HEK293 (cell line): ENCODE results near the gene DYNLL2.

Experiments used
- CTCF ChIA-PET: fragments of 350-600 bp; formaldehyde crosslinking; extraction: SDS; loops from one replicate; lab custom pipeline; 2021; ENCODE audit warnings: antibody characterized with exemption; lab: Yijun Ruan, JAX
- POLR2A ChIA-PET: fragments of 300-600 bp; formaldehyde crosslinking; extraction: SDS; loops from one replicate; lab custom pipeline; 2020; ENCODE audit warnings: antibody characterized with exemption, inconsistent platforms; lab: Yijun Ruan, JAX
- H3K27ac ChIP-seq: fragments of 200-500 bp; sonication (Bioruptor generic); 2 replicates; pipeline ENCODE4 v1.5.1; 2014; ENCODE audit warnings: low read depth, low read length, control low read depth, inconsistent platforms; ENCODE audit errors: extremely low read depth
- H3K36me3 ChIP-seq, 2 experiments: fragments of 200-500 bp in 1 of 2; sonication (Bioruptor generic) in 1 of 2; 1 replicate in 1 of 2; 2 replicates in 1 of 2; pipeline ENCODE4 v1.5.1; 2014 to 2017; ENCODE audit warnings: inconsistent platforms in 2 of 2, low read length in 2 of 2; ENCODE audit not compliant: control insufficient read depth in 2 of 2, insufficient read depth in 1 of 2
- H3K4me1 ChIP-seq: fragments of 200-500 bp; sonication (Bioruptor generic); 2 replicates; pipeline ENCODE4 v1.5.1; 2014; ENCODE audit warnings: mild to moderate bottlenecking, low read length, inconsistent platforms; ENCODE audit not compliant: control insufficient read depth, insufficient read depth
- H3K4me3 ChIP-seq: 2 replicates; pipeline ENCODE4 v1.5.1; 2011; ENCODE audit warnings: low read depth, mild to moderate bottlenecking, control low read depth, low read length, moderate library complexity
- H3K9me3 ChIP-seq: fragments of 200-500 bp; sonication (Bioruptor generic); 2 replicates; pipeline ENCODE4 v1.5.1; 2014; ENCODE audit warnings: low read depth, low read length, inconsistent platforms; ENCODE audit not compliant: control insufficient read depth, insufficient read depth
- BCL11B ChIP-seq: fragments of 450-650 bp; formaldehyde crosslinking; IDR thresholded peaks from 2 replicates; pipeline ENCODE4 v1.5.1; 2016; ENCODE audit warnings: low read depth, missing biosample characterization, missing genetic modification characterization
- FEZF1 ChIP-seq: fragments of 450-650 bp; formaldehyde crosslinking; IDR thresholded peaks from 2 replicates; pipeline ENCODE4 v1.5.1; 2016; ENCODE audit warnings: missing biosample characterization, missing genetic modification characterization
- GLIS1 ChIP-seq: fragments of 450-650 bp; formaldehyde crosslinking; IDR thresholded peaks from 2 replicates; pipeline ENCODE4 v1.5.1; 2016; ENCODE audit warnings: missing biosample characterization, missing genetic modification characterization
- HOXC10 ChIP-seq: sonication (generic); formaldehyde crosslinking; IDR thresholded peaks from 2 replicates; pipeline ENCODE4 v1.8.1; 2023; ENCODE audit warnings: mild to moderate bottlenecking, missing genetic modification reagents
- HOXD13 ChIP-seq: sonication (generic); formaldehyde crosslinking; IDR thresholded peaks from 2 replicates; pipeline ENCODE4 v1.8.0; 2022; ENCODE audit warnings: missing genetic modification reagents, borderline replicate concordance
- MEIS1 ChIP-seq: sonication (generic); formaldehyde crosslinking; IDR thresholded peaks from 2 replicates; pipeline ENCODE4 v1.8.1; 2022; ENCODE audit warnings: missing genetic modification reagents, mild to moderate bottlenecking, borderline replicate concordance
- PRDM10 ChIP-seq: fragments of 450-650 bp; formaldehyde crosslinking; IDR thresholded peaks from 2 replicates; pipeline ENCODE4 v1.5.1; 2016; ENCODE audit warnings: missing biosample characterization, missing genetic modification characterization
- REPIN1 ChIP-seq: fragments of 450-650 bp; formaldehyde crosslinking; IDR thresholded peaks from 2 replicates; pipeline ENCODE4 v1.5.1; 2017; ENCODE audit warnings: missing biosample characterization, missing genetic modification characterization, low read depth
- SP3 ChIP-seq: fragments of 450-650 bp; formaldehyde crosslinking; IDR thresholded peaks from 2 replicates; pipeline ENCODE4 v1.5.1; 2016; ENCODE audit warnings: missing biosample characterization, missing genetic modification characterization
- ZBTB10 ChIP-seq: fragments of 450-650 bp; formaldehyde crosslinking; IDR thresholded peaks from 2 replicates; pipeline ENCODE4 v1.5.1; 2016; ENCODE audit warnings: missing biosample characterization, missing genetic modification characterization
- ZFP3 ChIP-seq: fragments of 450-650 bp; formaldehyde crosslinking; IDR thresholded peaks from 2 replicates; pipeline ENCODE4 v1.5.1; 2016; ENCODE audit warnings: low read depth, missing biosample characterization, missing genetic modification characterization
- ZFP37 ChIP-seq: fragments of 450-650 bp; formaldehyde crosslinking; IDR thresholded peaks from 2 replicates; pipeline ENCODE4 v1.5.1; 2016; ENCODE audit warnings: missing biosample characterization, missing genetic modification characterization
- ZNF112 ChIP-seq: fragments of 450-650 bp; formaldehyde crosslinking; IDR thresholded peaks from 2 replicates; pipeline ENCODE4 v1.5.0; 2017; ENCODE audit warnings: missing biosample characterization, missing genetic modification characterization
- ZNF155 ChIP-seq: fragments of 450-650 bp; formaldehyde crosslinking; IDR thresholded peaks from 2 replicates; pipeline ENCODE4 v1.5.1; 2016; ENCODE audit warnings: missing biosample characterization, missing genetic modification characterization
- ZNF211 ChIP-seq: fragments of 450-650 bp; formaldehyde crosslinking; IDR thresholded peaks from 2 replicates; pipeline ENCODE4 v1.5.1; 2016; ENCODE audit warnings: low read depth, missing biosample characterization, missing genetic modification characterization
- ZNF214 ChIP-seq: fragments of 450-650 bp; formaldehyde crosslinking; IDR thresholded peaks from 2 replicates; pipeline ENCODE4 v1.5.1; 2017; ENCODE audit warnings: missing biosample characterization, mild to moderate bottlenecking, missing genetic modification characterization, borderline replicate concordance
- ZNF24 ChIP-seq: fragments of 450-650 bp; formaldehyde crosslinking; IDR thresholded peaks from 2 replicates; pipeline ENCODE4 v1.5.1; 2016; ENCODE audit warnings: missing biosample characterization, missing genetic modification characterization
- ZNF311 ChIP-seq: fragments of 450-650 bp; formaldehyde crosslinking; IDR thresholded peaks from 2 replicates; pipeline ENCODE4 v1.5.1; 2017; ENCODE audit warnings: missing biosample characterization, missing genetic modification characterization, borderline replicate concordance
- ZNF341 ChIP-seq: fragments of 450-650 bp; formaldehyde crosslinking; IDR thresholded peaks from 2 replicates; pipeline ENCODE4; 2016; ENCODE audit warnings: low read depth, missing biosample characterization, missing genetic modification characterization
- ZNF391 ChIP-seq: fragments of 450-650 bp; formaldehyde crosslinking; IDR thresholded peaks from 2 replicates; pipeline ENCODE4 v1.5.1; 2016; ENCODE audit warnings: low read depth, missing biosample characterization, missing genetic modification characterization, borderline replicate concordance
- ZNF501 ChIP-seq: fragments of 450-650 bp; formaldehyde crosslinking; IDR thresholded peaks from 2 replicates; pipeline ENCODE4 v1.5.1; 2016; ENCODE audit warnings: missing biosample characterization, missing genetic modification characterization
- ZNF549 ChIP-seq: fragments of 450-650 bp; IDR thresholded peaks from 2 replicates; pipeline ENCODE4 v1.5.1; 2018; ENCODE audit warnings: missing biosample characterization, missing genetic modification characterization, mild to moderate bottlenecking, inconsistent platforms, moderate library complexity
- ZNF623 ChIP-seq: fragments of 450-650 bp; formaldehyde crosslinking; IDR thresholded peaks from 2 replicates; pipeline ENCODE4 v1.5.1; 2016; ENCODE audit warnings: missing biosample characterization, missing genetic modification characterization
- ZNF624 ChIP-seq: fragments of 450-650 bp; formaldehyde crosslinking; IDR thresholded peaks from 2 replicates; pipeline ENCODE4 v1.5.1; 2017; ENCODE audit warnings: missing biosample characterization, missing genetic modification characterization
- ZNF704 ChIP-seq: fragments of 450-650 bp; formaldehyde crosslinking; IDR thresholded peaks from 2 replicates; pipeline ENCODE4 v1.5.1; 2016; ENCODE audit warnings: missing biosample characterization, missing genetic modification characterization
- ZNF785 ChIP-seq: fragments of 450-650 bp; formaldehyde crosslinking; IDR thresholded peaks from 2 replicates; pipeline ENCODE4 v1.5.1; 2016; ENCODE audit warnings: missing biosample characterization, missing genetic modification characterization

Gene DYNLL2

GRCh38 chr17:58040386-58040785, 42.8 kb upstream of the DYNLL2 start:
- Histone ChIP-seq H3K36me3 (no peaks in the 10 kb centered on the region), H3K27ac (no peak overlapping the region), H3K4me3 (no peak overlapping the region), H3K9me3 (no peaks in the 10 kb centered on the region), H3K4me1 (no peaks in the 10 kb centered on the region)
- no peak for TF ChIP-seq MEIS1
- ChIA-PET CTCF (interaction anchor here (0.6 kb wide), 2 partner anchors 12 to 26 kb away, joined by 4 to 5 read pairs; no protein-coding TSS in a partner anchor), POLR2A (no interaction called here)

- Histone ChIP-seq H3K36me3 (no peaks in the 10 kb centered on the region), H3K9me3 (no peaks in the 10 kb centered on the region), H3K4me1 (no peaks in the 10 kb centered on the region), H3K27ac (no peak overlapping the region), H3K4me3 (no peak overlapping the region)
- ChIA-PET CTCF (no interaction called here), POLR2A (no interaction called here)
- no peak for TF ChIP-seq ZNF704 (tag by site-specific recombination)
- TF ChIP-seq HOXC10 (CRISPR knock-in tag), result no peak
- TF ChIP-seq ZNF785 (tag by site-specific recombination), result no peak
- TF ChIP-seq ZNF211, result no peak
- TF ChIP-seq ZNF155 (tag by site-specific recombination), result no peak
- TF ChIP-seq REPIN1 (tag by site-specific recombination), result no peak
- TF ChIP-seq ZFP3 (tag by site-specific recombination), result no peak
- no peak for TF ChIP-seq ZNF623 (tag by site-specific recombination)
- TF ChIP-seq ZNF214 (tag by site-specific recombination), result no peak
- no peak for TF ChIP-seq ZNF341 (tag by site-specific recombination)
- no peak for TF ChIP-seq ZNF391 (tag by site-specific recombination)
- TF ChIP-seq ZNF549 (tag by site-specific recombination), result no peak
- TF ChIP-seq GLIS1 (tag by site-specific recombination), result no peak
- no peak for TF ChIP-seq ZFP37 (tag by site-specific recombination)
- TF ChIP-seq BCL11B (tag by site-specific recombination), result no peak
- no peak for TF ChIP-seq ZNF112
- TF ChIP-seq ZNF24 (tag by site-specific recombination), result no peak
- TF ChIP-seq FEZF1, result no peak
- no peak for TF ChIP-seq ZNF311 (tag by site-specific recombination)
- no peak for TF ChIP-seq HOXD13
Observed at GRCh38 chr17:58041161-58041560, 42.1 kb upstream of the DYNLL2 start.

GRCh38 chr17:58043221-58044181, 39.7 kb upstream of the DYNLL2 start:
- ChIA-PET POLR2A (interaction anchor here (0.5 kb wide), 1 partner anchor 169 kb away, joined by 3 read pairs; no protein-coding TSS in a partner anchor), CTCF (interaction anchor here (0.5 kb wide), 1 partner anchor 213 kb away, joined by 3 read pairs; no protein-coding TSS in a partner anchor)
- H3K36me3 ChIP-seq, result no peaks in the 10 kb centered on the region
- no peaks in the 10 kb centered on the region for H3K9me3 ChIP-seq
- no peaks in the 10 kb centered on the region for H3K4me1 ChIP-seq
- H3K27ac ChIP-seq, result no peak overlapping the region
- no peak overlapping the region for H3K4me3 ChIP-seq
- TF ChIP-seq ZBTB10 (tag by site-specific recombination) (no peak), PRDM10 (tag by site-specific recombination) (no peak), ZNF624 (tag by site-specific recombination) (no peak), SP3 (no peak), ZNF501 (tag by site-specific recombination) (no peak)
